NCI-H345 (cell line): ENCODE results near the gene TRPM1.
"Not testable (repeated sequence)": the region's sequence is repeated elsewhere in the genome, so short reads cannot be mapped to it uniquely, and the experiment has no call there.

ENCODE experiments used
- DNase-seq: peaks from one replicate; lab custom pipeline; 2025; lab: John Stamatoyannopoulos, UW

TRPM1 gene

DNA sequence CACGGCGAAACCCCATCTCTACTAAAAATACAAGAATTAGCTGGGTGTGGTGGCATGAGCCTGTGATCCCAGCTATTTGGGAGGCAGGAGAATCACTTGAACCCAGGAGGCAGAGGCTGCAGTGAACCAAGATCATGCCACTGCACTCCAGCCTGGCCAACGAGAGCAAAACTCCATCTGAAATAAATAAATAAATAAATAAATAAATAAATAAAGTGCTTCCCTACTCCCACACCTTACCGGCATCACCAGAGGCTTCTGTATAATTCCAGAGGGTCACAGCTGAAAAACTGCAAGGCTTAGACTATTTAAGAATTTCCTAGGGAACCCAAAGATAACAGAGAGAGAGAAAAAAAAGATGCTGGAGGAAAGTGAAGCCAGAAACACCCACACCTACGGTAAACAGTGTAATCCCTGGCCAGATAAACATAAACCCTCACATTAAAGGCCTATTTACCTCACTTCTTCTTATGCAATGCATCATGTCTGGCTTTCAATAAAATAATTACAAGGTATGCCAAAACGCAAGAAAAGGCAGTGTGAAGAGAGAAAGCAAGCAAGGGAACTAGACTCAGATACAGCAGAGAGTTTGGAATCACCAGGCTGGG, 15.0 kb upstream of the TRPM1 start:
- DNase-seq = no peak

DNA sequence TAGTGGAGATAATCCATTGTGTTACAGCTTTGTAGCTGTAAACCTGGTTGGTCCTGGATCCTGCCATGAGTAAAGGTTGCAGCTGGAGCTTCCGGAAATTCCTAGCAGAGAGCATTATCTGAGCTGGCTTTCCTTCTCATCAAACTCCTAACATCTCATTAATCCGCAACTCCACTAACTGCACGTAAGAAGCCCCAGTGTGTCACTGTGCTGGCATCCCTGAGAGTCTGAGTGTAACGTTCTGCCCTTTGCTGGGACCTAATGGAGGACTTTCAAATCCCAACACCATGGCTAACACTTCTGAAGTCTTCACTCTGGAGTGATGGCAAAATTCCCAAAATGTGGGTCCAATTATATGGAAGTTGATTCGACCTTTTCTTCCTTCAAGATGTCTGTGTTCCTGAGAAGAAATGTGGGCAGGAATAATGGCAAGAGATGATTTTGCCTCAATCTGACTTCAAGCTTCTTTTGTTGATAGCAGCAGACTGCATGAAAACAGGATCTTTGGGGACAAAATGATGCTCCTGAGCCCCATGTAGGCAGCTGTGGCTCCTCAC, 9.6 kb upstream of the TRPM1 start:
- DNase-seq = no peak

DNA sequence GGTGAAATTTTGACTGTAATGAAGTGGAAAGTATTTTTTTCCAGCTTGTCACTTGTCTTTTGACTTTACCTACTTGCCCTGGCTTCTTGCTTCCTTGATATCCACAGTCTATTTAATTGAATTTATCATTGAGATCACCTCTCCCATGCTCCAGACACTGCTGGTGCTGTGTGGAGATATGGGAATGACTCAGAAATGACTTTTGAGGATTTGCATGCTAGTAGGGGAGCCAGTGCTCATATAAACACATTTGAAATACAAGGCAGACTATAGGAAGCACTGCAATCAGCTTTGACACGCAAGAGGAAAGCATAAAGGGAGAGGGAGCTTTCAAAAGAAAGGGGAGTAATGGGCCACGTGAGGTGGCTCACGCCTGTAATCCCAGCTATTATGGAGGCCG, 7.3 kb upstream of the TRPM1 start:
- DNase-seq = no peak

DNA sequence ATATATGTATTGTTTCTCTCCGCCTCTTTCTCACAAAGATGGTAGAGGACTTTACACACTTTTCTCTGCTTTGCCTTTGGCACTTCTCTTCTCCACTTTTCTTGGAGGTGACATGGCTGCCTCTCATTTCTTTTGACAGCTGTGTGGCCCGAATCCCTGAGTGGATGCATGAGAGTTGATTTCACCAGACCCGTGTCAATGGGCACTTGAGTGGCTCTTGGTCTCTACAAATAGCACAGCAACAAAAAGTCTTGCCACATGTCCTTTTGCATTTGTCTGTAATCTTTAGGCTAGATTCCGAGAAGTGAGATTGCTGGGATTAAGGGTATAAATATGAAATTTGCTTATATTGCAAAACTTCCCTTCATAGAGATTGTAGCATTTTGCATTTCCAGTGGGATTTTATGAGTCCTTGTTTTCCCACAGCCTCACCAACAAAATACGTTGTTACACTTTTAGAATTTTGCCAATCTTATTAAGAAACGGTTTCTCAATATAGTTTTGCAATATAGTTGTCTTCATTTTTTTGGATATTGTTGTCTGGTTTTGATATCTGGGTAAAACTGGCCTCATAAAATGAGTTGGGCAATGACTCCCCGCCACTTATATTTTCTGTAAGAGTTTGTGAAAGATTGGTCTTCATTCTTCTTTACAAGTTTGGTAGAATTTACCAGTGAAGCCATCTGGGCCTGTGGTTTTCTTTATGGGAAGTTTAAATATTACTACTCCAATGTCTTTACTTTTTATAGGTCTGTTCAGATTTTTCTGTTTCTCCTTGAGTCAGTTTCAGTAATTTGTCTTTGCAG, 5.2 kb upstream of the TRPM1 start:
- no peak for DNase-seq

DNA sequence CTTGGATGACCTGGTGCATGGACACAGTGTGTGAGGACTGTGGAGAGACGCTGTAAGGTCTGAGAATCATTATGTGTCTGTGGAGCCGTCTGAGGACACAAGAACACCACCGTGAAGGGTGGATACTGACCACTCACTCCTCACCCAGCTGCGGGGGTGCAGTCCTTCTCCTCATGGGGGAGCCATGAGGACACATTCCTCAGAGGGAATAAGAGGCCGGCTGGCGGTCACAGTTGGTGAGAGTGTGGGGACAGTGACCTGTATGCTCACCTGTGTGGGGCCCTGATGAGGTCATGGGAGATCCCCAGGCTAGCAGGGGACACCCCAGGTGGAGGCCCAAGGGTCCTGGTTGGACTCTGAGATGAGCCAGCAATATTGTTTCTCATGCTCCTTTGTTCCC, 2.5 kb upstream of the TRPM1 start:
- DNase-seq = no peak

DNA sequence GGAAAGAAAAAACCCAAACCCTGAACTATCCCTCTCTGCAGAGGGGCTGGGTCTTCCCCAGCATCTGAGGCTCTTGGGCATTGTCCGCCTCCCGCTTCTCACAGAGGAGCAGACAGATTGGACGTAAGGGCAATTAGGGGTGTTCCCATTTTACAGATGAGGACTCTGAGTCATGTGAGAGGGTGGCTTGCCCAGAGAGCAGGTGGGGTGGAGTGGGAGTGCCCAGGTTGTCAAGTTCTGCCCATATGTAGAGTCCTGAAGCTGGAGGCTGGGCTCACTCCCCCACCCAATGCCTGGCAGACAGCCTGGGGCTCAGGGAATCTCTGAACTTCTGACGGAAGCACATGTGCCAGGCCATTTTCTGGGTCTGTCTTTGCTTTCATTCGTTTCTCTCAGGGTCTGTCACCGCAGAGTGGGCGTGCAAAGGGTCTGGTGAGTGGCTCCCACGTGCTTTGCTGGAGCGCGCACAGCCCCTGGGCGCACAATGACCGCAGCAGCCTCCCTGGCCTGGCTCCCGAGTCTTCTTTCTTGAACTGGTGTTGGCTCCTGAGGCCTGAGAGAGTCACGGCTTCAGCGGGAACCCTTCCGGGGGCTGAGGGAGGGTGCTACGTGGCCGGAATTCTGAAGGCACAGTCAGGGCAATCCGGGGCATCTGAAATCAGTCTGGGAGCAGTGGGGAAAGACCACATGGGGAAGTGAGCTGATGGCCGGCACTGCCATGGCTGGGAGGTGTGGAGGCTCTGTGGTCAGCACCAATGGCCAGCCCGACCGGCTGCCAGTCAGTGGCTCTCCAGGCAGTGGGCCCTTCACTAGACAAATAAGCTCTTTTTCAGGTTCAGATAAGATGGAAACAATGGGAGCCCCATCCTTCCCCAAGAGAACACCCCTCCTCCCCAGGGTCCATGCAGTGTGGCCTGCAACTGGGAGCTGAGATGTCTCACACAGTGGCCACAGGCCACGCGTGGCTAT, 1.1 kb upstream of the TRPM1 start:
- DNase-seq = no peak

DNA sequence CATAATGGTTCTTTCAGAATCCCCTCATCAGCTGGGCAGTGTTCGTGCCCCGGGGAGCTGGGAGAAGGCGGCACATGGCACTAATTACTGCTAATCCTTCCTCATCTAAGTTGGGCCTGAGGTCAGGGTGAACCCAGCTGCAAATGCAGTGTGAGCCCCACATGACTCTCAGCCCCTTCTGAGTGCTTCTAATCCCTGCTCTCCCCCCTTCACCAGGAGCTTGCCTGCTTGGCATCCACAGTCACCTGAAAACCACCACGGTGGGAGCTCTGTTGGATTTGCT, 455 bp upstream of the TRPM1 start:
- no peak for DNase-seq

DNA sequence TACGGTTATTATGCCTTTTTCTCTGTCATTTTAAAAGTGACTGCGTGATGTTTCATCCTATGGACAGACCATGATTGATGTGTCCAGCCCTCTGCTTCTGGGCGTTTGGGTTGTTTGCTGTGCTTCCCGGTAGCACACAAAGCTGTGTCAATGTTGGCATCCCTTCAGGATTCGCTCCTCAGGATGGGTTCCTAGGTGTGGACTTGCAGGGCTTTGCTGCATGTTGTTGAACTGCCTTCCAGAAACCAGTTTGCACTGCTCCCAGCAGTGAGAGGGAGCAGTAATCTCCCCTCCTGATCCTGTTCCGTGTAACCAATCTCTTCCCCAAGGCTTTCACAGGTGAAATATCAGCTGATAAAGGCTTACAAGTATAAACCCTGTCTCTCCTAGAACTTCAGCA, 787 bp downstream of the TRPM1 start:
- no peak for DNase-seq

DNA sequence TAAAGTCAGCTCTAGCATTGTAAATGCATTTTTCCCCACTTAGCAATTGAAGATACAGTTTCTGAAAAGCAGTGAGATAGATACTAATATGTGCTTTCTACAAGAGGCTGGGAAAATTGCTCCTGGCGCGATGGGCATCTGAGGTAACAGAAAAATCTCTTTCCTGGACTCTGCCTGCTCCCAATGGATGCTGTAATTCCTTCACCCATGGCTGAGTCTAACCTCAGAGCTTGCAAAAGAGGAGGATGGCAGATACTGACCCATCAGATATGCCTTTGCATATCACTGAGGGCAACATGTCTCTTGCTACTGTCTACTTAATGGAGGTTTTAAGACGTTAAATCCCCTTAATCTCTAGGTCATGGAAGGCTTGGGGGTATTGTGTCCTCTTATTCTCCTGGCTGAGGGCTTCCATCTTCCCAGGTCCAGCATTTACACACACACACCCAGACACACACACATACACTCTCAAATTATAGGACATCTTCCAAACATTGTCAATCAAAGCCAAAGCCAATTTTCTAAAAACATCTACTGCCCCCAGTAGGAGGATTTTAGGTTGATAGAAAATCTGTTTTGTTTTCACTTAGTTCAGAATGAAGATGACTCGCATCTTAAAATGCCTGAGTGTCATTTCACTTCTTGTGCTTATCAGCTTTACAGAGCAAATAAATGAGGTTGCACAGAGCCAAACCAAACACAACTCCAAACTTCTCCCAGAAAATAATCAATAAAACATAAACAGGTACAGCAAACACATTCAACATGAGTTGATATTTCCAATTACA, 2.4 kb downstream of the TRPM1 start:
- peak; percentile 14 for DNase-seq

DNA sequence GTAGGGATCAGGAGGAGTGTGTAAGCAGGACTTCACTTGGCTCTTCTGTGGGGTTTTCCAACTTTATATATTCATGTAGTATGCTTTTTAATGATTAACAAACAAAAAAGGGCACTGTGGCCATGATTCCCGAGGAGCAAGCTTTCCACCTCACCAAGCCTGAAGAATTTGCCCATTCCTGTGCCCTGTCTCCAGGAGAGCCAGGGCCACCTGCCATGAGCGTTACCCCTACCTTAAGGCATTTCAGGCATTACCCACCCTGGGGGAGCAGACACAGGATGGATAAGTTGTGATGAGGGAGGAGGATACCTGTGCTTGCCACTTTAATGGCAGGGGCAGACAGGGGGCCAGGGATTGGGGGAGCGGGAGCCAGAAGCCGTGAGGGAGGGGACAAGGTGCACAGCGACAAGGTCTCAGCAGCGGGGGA, 3.0 kb downstream of the TRPM1 start:
- DNase-seq = no peak

DNA sequence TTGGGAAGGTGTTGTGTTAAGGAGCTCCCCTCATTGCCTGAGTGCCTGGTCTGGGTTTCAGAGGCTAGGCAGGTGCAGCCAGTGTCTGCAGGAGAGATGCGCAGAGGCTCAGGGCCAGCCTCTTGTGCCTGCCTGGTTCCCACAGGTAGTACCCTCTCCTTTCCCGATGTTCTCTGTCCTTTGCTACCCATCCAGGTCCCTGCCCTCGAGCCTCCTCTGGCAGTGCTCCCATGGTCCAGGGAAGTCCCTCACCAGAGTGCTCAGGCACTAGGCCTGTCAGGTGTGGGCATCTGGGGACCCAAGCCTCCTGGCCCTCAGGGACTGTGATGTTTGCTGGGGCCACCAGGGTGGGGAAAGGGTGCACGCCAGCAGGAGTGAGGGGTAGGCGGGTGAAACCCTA, 5.0 kb downstream of the TRPM1 start:
- no peak for DNase-seq

DNA sequence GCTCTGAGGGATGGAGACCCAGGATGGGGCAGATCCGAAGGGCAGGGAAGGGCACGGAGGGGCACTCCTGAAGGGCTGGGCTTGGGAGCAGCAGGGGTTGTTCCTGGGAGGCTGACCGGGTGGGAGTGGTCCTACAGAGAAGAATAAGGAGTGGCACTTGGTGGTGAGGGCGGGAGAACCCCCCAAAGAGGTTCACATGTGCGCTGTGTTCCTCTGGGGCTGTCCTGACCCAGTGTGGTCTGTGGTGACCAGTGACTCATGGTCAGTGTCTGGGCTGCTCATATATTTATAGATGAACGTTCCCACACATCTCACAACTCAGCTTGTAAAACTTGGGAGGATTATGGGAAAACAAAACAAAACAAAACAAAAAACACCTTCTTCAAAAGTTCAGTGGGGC, 10.0 kb downstream of the TRPM1 start:
- DNase-seq = no peak

DNA sequence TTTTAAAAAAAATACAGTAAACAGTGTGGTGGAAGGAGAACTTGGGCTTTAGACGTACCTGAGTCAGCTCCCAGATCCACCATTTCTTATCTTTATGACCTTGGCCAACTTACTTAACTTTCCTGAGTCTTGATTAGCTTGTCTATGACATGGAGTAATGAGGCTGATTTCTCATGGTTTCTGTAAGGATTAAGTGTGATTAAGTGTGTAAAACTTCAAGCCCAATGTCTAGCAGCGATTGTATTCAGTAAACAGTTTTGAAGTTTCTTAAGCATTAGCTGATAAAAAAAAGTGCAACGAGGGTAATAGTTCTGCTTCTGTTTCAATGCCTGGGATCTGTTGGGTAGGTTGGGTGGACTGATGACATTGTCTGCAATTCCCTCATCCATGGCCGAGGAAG, 10.8 kb downstream of the TRPM1 start:
- no peak for DNase-seq

DNA sequence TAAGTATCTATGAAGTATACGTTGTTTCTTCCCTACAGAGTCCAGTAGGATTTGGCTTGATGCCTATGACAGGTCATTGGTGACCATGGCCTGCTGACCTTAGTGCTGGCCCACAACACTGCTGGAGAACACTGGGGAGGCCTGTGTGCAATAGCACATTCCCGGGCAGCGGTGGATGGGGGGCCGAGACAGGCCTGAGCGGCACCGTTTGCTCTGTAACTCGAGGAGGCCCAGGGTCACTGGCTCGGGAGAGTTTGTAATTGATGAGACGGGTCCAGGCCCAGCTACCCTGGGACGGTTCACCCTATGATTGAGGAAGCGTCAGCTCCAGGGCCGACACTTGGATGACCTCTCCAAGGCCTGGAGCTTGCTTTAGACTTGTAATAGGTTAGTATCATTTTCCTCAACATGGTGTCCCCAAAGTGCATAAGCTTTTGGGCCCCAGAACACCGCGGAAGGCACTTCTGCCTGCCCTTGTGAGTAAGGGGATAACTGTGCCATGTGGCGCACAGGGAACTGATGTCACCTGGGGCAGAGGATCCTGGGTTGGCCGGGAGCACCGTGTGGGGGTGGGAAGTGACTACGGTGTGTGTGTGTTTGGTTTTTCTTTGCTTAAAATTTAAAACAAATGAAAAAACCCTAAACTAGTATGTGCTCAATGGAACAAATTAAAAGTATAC, 12.0 kb downstream of the TRPM1 start:
- no peak for DNase-seq

DNA sequence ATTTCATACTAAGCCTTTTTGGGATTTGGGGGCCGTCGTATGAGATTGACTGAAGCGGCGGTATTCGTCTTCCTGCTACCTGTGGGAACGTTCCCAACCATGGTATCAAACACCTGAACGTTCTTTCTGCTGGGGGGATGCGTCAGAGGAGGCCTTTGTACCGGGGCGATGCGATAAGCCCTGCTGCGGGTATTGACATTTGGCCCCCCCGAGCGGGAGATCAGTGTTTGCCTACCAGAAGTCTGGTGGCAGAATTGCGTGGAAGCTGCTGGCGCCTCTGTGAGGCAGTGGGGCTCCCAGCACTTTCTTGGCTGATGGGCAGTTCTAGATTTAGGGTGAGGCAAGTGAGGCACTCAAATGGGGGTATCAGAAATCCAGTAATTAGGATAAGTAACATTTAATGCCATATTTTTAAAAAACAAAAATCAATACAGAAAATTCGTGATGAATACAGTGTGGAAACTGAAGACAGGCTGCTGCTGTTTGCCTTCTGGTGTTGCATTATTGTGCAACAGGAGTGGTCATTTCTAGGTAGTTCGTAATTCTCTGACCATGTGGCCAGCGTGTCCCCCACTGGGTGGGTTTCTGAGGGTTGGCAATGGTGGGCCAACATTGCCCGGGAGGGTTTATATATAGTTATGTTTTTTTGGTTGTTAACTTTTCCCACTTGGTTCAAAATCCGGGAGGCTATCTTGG, 12.7 kb downstream of the TRPM1 start:
- no peak for DNase-seq

DNA sequence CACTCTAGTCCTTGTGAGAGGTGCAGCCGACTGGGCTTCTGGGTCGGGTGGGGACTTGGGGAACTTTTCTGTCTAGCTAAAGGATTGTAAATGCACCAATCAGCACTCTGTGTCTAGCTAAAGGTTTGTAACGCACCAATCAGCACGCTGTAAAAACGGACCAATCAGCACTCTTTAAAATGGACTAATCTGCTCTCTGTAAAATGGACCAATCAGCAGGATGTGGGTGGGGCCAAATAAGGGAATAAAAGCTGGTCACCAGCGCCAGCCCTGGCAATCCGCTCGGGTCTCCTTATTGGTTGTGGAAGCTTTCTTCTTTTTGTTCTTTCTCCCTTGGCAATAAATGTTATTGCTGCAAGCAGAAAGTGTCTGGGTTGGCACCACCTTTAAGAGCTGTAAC, 13.5 kb downstream of the TRPM1 start:
- DNase-seq = not testable (repeated sequence)

DNA sequence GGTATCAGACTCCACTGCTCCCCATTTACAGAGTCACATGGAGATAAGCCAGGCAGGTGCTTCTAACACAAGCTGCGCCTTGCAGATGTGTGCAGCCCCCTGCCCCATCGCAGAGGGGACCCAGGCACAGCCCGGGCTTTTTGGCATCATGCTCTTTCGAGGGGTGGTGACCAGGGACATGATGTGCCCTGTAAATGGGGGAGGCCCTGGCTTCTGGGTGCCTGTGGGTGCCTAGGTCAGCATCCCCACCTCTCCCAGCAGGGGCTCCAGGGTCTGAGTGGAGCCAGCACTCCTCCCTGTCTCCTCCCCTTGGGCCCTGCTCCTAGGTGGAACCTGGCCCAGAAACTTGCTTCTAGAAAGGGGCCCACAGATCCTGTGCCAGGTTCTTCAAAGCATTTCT, 15.2 kb downstream of the TRPM1 start:
- DNase-seq = no peak

DNA sequence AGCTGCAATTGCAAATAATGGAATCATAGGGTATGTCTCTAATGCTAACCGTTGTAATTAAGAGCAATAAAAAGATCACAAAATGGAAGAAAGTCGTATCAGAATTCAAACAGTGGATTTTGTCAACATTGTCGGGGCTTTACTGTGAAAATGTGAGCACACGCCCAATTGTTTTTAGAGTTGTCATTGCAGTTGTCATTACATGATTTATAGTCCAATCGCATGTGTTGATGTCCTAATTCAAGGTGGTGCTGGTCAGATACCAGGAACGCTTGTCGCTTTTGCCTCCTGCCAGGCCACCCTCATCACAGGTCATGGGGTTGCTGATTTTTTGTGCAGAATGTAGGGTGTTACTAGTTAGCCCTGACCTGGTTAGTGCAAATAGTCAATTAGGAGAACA, 16.2 kb downstream of the TRPM1 start:
- DNase-seq = no peak

DNA sequence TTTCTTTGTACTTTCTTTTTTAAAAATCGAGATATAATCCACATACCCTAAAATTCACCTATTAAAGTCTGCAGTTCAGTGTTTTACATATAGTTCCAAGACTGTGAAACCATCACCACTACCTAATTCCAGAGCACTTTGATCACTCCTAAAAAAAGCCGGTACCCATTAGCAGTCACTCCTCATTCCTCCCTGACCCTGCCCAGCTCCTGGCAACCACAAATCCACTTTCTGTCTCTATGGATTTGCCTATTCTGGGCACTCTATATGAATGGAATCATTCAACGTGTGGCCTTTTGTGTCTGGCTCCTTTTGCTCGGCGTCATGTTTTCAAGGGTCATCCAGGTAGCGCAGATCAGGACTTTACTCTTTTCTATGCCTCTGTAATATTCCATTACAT, 17.3 kb downstream of the TRPM1 start:
- DNase-seq = no peak

DNA sequence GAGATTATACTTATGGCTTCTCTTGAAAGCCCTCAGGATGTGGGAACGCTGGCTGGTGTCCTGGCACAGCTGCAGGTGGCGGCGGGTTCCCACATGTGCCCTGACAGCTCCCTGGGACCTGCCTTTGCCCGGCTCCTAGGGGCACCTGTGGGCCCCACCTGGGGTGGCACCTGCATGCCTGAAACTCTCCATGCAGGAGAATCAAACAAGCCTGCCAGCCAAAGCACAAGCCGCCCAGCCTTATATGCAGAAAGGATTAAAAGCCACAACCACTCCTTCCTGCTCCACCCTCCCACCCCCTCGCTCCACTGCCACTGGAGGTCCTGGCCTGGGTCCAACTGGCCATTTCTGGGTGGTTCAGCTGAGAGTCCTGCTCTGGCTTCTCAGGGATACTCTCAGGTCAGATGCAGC, 18.1 kb downstream of the TRPM1 start:
- peak; percentile 73 for DNase-seq
